ENCODE data around the gene SIRPB1.
"Not testable (repeated sequence)": the region's sequence is repeated elsewhere in the genome, so short reads cannot be mapped to it uniquely, and the experiment has no call there.

SIRPB1 gene

GRCh38 chr20:1635291-1635979, 15.6 kb upstream of the SIRPB1 start:
- DNase-seq: no peak

GRCh38 chr20:1633535-1633934, 13.7 kb upstream of the SIRPB1 start:
- no peak for DNase-seq

- DNase-seq: no peak
Observed at GRCh38 chr20:1632178-1632577, 12.4 kb upstream of the SIRPB1 start.

GRCh38 chr20:1631309-1632151, 11.7 kb upstream of the SIRPB1 start:
- no peak for DNase-seq

GRCh38 chr20:1630186-1630585, 10.4 kb upstream of the SIRPB1 start:
- DNase-seq: no peak

GRCh38 chr20:1629321-1629720, 9.5 kb upstream of the SIRPB1 start:
- DNase-seq: no peak

GRCh38 chr20:1628621-1629020, 8.8 kb upstream of the SIRPB1 start:
- no peak for DNase-seq

- DNase-seq: no peak
Observed at GRCh38 chr20:1627200-1627550, 7.4 kb upstream of the SIRPB1 start.

- no peak for DNase-seq
Observed at GRCh38 chr20:1626528-1627199, 6.9 kb upstream of the SIRPB1 start.

GRCh38 chr20:1625083-1625690, 5.4 kb upstream of the SIRPB1 start:
- no peak for DNase-seq

GRCh38 chr20:1623501-1624205, 3.8 kb upstream of the SIRPB1 start:
- no peak for DNase-seq

GRCh38 chr20:1622450-1622849, 2.6 kb upstream of the SIRPB1 start:
- DNase-seq: no peak

- no peak for DNase-seq
Observed at GRCh38 chr20:1621316-1621715, 1.5 kb upstream of the SIRPB1 start.

GRCh38 chr20:1618954-1619540, 762 bp downstream of the SIRPB1 start:
- no peak for DNase-seq

GRCh38 chr20:1618479-1618878, 1.3 kb downstream of the SIRPB1 start:
- no peak for DNase-seq

- DNase-seq: no peak
Observed at GRCh38 chr20:1616858-1617434, 2.9 kb downstream of the SIRPB1 start.

GRCh38 chr20:1610404-1610803, 9.4 kb downstream of the SIRPB1 start:
- DNase-seq: not testable (repeated sequence)

GRCh38 chr20:1608678-1609347, 11.0 kb downstream of the SIRPB1 start:
- not testable (repeated sequence) for DNase-seq

- no peak for DNase-seq
Observed at GRCh38 chr20:1600736-1601135, 19.1 kb downstream of the SIRPB1 start.

- DNase-seq: no peak
Observed at GRCh38 chr20:1595333-1595732, 24.5 kb downstream of the SIRPB1 start.
